Stomach (tissue), 4 donors: ENCODE data around the gene CYREN.

ENCODE experiments used
- EP300 ChIP-seq: sonication (generic); formaldehyde crosslinking; IDR thresholded peaks from one replicate; pipeline ENCODE4 v1.6.1; 2017; ENCODE audit warnings: antibody characterized with exemption
- POLR2AphosphoS5 ChIP-seq, 3 donors: sonication (generic); formaldehyde crosslinking; IDR thresholded peaks; one replicate each; pipeline ENCODE4 v1.6.1; 2016; ENCODE audit warnings: antibody characterized with exemption in 3 of 3
- TF ChIP-seq, protein P1 (sequence below), 7 experiments: fragments of 450-650 bp in 4 of 7; fragments of 200-600 bp in 3 of 7; sonication (generic) in 3 of 7; IDR thresholded peaks; one replicate each; pipeline ENCODE4 v1.5.1; 2016 to 2019; ENCODE audit warnings: antibody characterized with exemption in 7 of 7, control low read depth in 2 of 7, mild to moderate bottlenecking in 1 of 7

DNA sequence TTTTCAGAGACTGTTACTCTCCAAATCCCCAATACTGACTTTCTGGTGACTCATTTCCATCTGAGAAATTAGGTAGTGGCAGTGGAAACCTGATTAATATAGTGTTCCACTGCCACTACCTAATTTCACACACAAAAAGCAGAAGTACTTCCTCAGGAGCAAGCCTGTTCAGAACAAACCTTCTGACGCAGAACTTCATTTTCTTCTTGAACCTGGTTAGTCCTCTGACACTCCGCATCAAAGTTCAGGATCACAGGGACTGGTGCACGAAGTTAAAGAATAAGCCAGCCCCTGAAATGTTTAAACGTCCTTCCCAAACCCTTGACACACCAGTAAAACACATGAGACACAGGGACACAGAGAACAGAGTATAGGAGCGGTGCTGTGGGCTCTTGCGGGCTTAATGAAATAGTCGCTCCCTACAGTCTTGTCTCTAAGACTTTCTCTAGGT, 36.5 kb upstream of the CYREN start:
- TF ChIP-seq POLR2AphosphoS5 (IDR thresholded peaks at IDR 0.05) (no peak), EP300 (no peak)
- TF ChIP-seq, protein P1, sequence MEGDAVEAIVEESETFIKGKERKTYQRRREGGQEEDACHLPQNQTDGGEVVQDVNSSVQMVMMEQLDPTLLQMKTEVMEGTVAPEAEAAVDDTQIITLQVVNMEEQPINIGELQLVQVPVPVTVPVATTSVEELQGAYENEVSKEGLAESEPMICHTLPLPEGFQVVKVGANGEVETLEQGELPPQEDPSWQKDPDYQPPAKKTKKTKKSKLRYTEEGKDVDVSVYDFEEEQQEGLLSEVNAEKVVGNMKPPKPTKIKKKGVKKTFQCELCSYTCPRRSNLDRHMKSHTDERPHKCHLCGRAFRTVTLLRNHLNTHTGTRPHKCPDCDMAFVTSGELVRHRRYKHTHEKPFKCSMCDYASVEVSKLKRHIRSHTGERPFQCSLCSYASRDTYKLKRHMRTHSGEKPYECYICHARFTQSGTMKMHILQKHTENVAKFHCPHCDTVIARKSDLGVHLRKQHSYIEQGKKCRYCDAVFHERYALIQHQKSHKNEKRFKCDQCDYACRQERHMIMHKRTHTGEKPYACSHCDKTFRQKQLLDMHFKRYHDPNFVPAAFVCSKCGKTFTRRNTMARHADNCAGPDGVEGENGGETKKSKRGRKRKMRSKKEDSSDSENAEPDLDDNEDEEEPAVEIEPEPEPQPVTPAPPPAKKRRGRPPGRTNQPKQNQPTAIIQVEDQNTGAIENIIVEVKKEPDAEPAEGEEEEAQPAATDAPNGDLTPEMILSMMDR (IDR thresholded peaks at IDR 0.05): no peak
